Activated naive CD4-positive, alpha-beta T cell treated with anti-CD3 and anti-CD28 coated beads, Interleukin-2, amount 10 ng/mL, durations not matched to agents 7 days and 5 days (primary cell): ENCODE data around the gene PCDHB16.
"Not testable (repeated sequence)": the region's sequence is repeated elsewhere in the genome, so short reads cannot be mapped to it uniquely, and the experiment has no call there.

Source experiments
- CTCF ChIA-PET: fragments of 350-600 bp; sonication (Branson Sonifier 250); formaldehyde crosslinking; loops from one replicate; lab custom pipeline; 2021; ENCODE audit warnings: antibody characterized with exemption; lab: Charles Lee
- DNase-seq: peaks from one replicate; pipeline ENCODE4 v3.0.0-alpha.2; 2020
- H3K27ac Mint-ChIP-seq: one replicate; pipeline ENCODE4 v1.8.0; 2021; ENCODE audit warnings: mild to moderate bottlenecking, moderate library complexity, mixed read lengths
- H3K27me3 Mint-ChIP-seq: one replicate; pipeline ENCODE4 v1.8.0; 2021; ENCODE audit warnings: mild to moderate bottlenecking, mixed read lengths
- H3K36me3 Mint-ChIP-seq: one replicate; pipeline ENCODE4 v1.8.0; 2021; ENCODE audit warnings: mixed read lengths
- H3K4me1 Mint-ChIP-seq: one replicate; pipeline ENCODE4 v1.8.0; 2021; ENCODE audit warnings: mixed read lengths
- H3K4me3 Mint-ChIP-seq: one replicate; pipeline ENCODE4 v1.8.0; 2021; ENCODE audit warnings: mild to moderate bottlenecking, moderate library complexity, mixed read lengths
- H3K9me3 Mint-ChIP-seq: one replicate; pipeline ENCODE4 v1.8.0; 2021; ENCODE audit warnings: mixed read lengths

PCDHB16 gene

GRCh38 chr5:141174291-141175104 is 7.7 kb upstream of the PCDHB16 start:
- H3K27ac Mint-ChIP-seq, CTCF ChIA-PET, H3K36me3 Mint-ChIP-seq, H3K4me1 Mint-ChIP-seq, DNase-seq, H3K4me3 Mint-ChIP-seq: not testable (repeated sequence)
- peaks cover 11% of the 10 kb centered on the region for H3K9me3 Mint-ChIP-seq
- peaks cover 13% of the 10 kb centered on the region for H3K27me3 Mint-ChIP-seq

GRCh38 chr5:141175933-141176332 is 6.3 kb upstream of the PCDHB16 start:
- Mint-ChIP-seq H3K27ac (no peak overlapping the region), H3K9me3 (peaks cover 15% of the 10 kb centered on the region), H3K27me3 (peaks cover 13% of the 10 kb centered on the region), H3K4me1 (no peaks in the 10 kb centered on the region), H3K4me3 (no peak overlapping the region), H3K36me3 (no peaks in the 10 kb centered on the region)
- CTCF ChIA-PET, result no interaction called here
- DNase-seq, result no peak

- Mint-ChIP-seq H3K9me3 (peaks cover 23% of the 10 kb centered on the region), H3K27me3 (peaks cover 15% of the 10 kb centered on the region)
- H3K4me1 Mint-ChIP-seq, H3K36me3 Mint-ChIP-seq, H3K27ac Mint-ChIP-seq, DNase-seq, H3K4me3 Mint-ChIP-seq: not testable (repeated sequence)
- CTCF ChIA-PET, result interaction anchor here (0.9 to 1.1 kb wide), 2 partner anchors 9 to 15 kb away, joined by 4 to 6 read pairs; partner anchors contain the start of genes PCDHB10 and PCDHB9
Observed at GRCh38 chr5:141177577-141178191, 4.5 kb upstream of the PCDHB16 start, which contains the start of gene PCDHB8. Gene PCDHB8 (plus strand): TSS chr5:141177790. CDS start chr5:141178035, 245 bp downstream.

GRCh38 chr5:141179371-141179770 is 2.8 kb upstream of the PCDHB16 start:
- Mint-ChIP-seq H3K9me3 (peaks cover 22% of the 10 kb centered on the region), H3K27me3 (peaks cover 14% of the 10 kb centered on the region)
- CTCF ChIA-PET, H3K36me3 Mint-ChIP-seq, H3K4me1 Mint-ChIP-seq, DNase-seq, H3K27ac Mint-ChIP-seq, H3K4me3 Mint-ChIP-seq: not testable (repeated sequence)

GRCh38 chr5:141179876-141180275 is 2.3 kb upstream of the PCDHB16 start:
- not testable (repeated sequence) for DNase-seq, H3K27ac Mint-ChIP-seq, H3K4me3 Mint-ChIP-seq

GRCh38 chr5:141180313-141180712 is 1.9 kb upstream of the PCDHB16 start:
- CTCF ChIA-PET, result no interaction called here
- Mint-ChIP-seq H3K27ac (no peak overlapping the region), H3K9me3 (peaks cover 23% of the 10 kb centered on the region), H3K27me3 (peaks cover 14% of the 10 kb centered on the region), H3K36me3 (peaks cover 6% of the 10 kb centered on the region), H3K4me1 (no peaks in the 10 kb centered on the region), H3K4me3 (no peak overlapping the region)
- DNase-seq, result no peak

More at GRCh38 chr5:141179876-141180275, 2.3 kb upstream of the PCDHB16 start:
- H3K36me3 Mint-ChIP-seq, CTCF ChIA-PET, H3K4me1 Mint-ChIP-seq: not testable (repeated sequence)
- Mint-ChIP-seq H3K27me3 (peaks cover 15% of the 10 kb centered on the region), H3K9me3 (peaks cover 24% of the 10 kb centered on the region)

GRCh38 chr5:141184117-141184855 is 2.1 kb downstream of the PCDHB16 start:
- H3K4me1 Mint-ChIP-seq, H3K27ac Mint-ChIP-seq, DNase-seq, H3K4me3 Mint-ChIP-seq, CTCF ChIA-PET, H3K36me3 Mint-ChIP-seq: not testable (repeated sequence)
- H3K27me3 Mint-ChIP-seq, result peaks cover 22% of the 10 kb centered on the region
- peaks cover 32% of the 10 kb centered on the region for H3K9me3 Mint-ChIP-seq

- no peaks in the 10 kb centered on the region for H3K4me1 Mint-ChIP-seq
- H3K27ac Mint-ChIP-seq, result no peak within 1 kb of the TSS
- DNase-seq, result peak; percentile 39
- H3K36me3 Mint-ChIP-seq, result peaks cover 6% of the 10 kb centered on the region
- CTCF ChIA-PET, result interaction anchor here (0.7 to 2.2 kb wide), 4 partner anchors 10 to 635 kb away, joined by 3 to 6 read pairs (median 3); partner anchors contain the start of genes PCDHB15 and PCDHB8
- H3K9me3 Mint-ChIP-seq, result peaks cover 26% of the 10 kb centered on the region
- H3K4me3 Mint-ChIP-seq, result no peak within 1 kb of the TSS
- H3K27me3 Mint-ChIP-seq, result peaks cover 22% of the 10 kb centered on the region
Observed at GRCh38 chr5:141186897-141187512, 4.8 kb downstream of the PCDHB16 start, which contains the start of gene PCDHB9. Gene PCDHB9 (plus strand): TSS chr5:141187161. CDS start chr5:141187319, 158 bp downstream.

GRCh38 chr5:141188682-141189081 is 6.5 kb downstream of the PCDHB16 start:
- CTCF ChIA-PET, H3K36me3 Mint-ChIP-seq, DNase-seq, H3K4me3 Mint-ChIP-seq, H3K4me1 Mint-ChIP-seq, H3K27ac Mint-ChIP-seq: not testable (repeated sequence)
- Mint-ChIP-seq H3K27me3 (peaks cover 15% of the 10 kb centered on the region), H3K9me3 (peaks cover 27% of the 10 kb centered on the region)

- Mint-ChIP-seq H3K9me3 (peaks cover 26% of the 10 kb centered on the region), H3K27me3 (peaks cover 15% of the 10 kb centered on the region)
- H3K27ac Mint-ChIP-seq, H3K36me3 Mint-ChIP-seq, CTCF ChIA-PET, H3K4me1 Mint-ChIP-seq, DNase-seq, H3K4me3 Mint-ChIP-seq: not testable (repeated sequence)
Observed at GRCh38 chr5:141189131-141189530, 6.9 kb downstream of the PCDHB16 start.

GRCh38 chr5:141192110-141192725 is 10.0 kb downstream of the PCDHB16 start, which contains the start of gene PCDHB10:
Gene PCDHB10 (plus strand): TSS chr5:141192353. CDS start chr5:141192553, 200 bp downstream.
- Mint-ChIP-seq H3K4me1 (no peaks in the 10 kb centered on the region), H3K27ac (no peak within 1 kb of the TSS), H3K27me3 (peaks cover 7% of the 10 kb centered on the region), H3K36me3 (no peaks in the 10 kb centered on the region), H3K9me3 (peaks cover 25% of the 10 kb centered on the region), H3K4me3 (no peak within 1 kb of the TSS)
- DNase-seq, result peak; percentile 48
- CTCF ChIA-PET, result interaction anchor here (0.6 to 1.5 kb wide), 5 partner anchors 8 to 331 kb away, joined by 3 to 5 read pairs (median 4); partner anchors contain the start of gene PCDHB8

GRCh38 chr5:141194332-141194731 is 12.1 kb downstream of the PCDHB16 start:
- DNase-seq, H3K4me3 Mint-ChIP-seq, H3K27ac Mint-ChIP-seq, CTCF ChIA-PET, H3K4me1 Mint-ChIP-seq, H3K27me3 Mint-ChIP-seq, H3K36me3 Mint-ChIP-seq: not testable (repeated sequence)
- H3K9me3 Mint-ChIP-seq, result peaks cover 25% of the 10 kb centered on the region

GRCh38 chr5:141196363-141196762 is 14.2 kb downstream of the PCDHB16 start:
- Mint-ChIP-seq H3K27ac (no peak overlapping the region), H3K27me3 (peaks cover 6% of the 10 kb centered on the region), H3K9me3 (peaks cover 33% of the 10 kb centered on the region), H3K4me1 (no peaks in the 10 kb centered on the region), H3K4me3 (no peak overlapping the region), H3K36me3 (no peaks in the 10 kb centered on the region)
- no peak for DNase-seq
- CTCF ChIA-PET, result interaction anchor here (1.2 kb wide), 1 partner anchor 234 kb away, joined by 3 read pairs; the partner anchor contains the start of gene PCDHGA12
